SK-N-SH (cell line): Measurements from ENCODE around the gene DBNL.

ENCODE experiments used
- CTCF ChIP-seq: fragments of 200-600 bp; sonication (generic); IDR thresholded peaks from 2 replicates; pipeline ENCODE4 v1.6.1; 2017; ENCODE audit warnings: antibody characterized with exemption, mild to moderate bottlenecking, moderate library complexity
- EP300 ChIP-seq, 2 experiments: IDR thresholded peaks; 2 replicates each; pipeline versions ENCODE4 v1.4.0 to v1.6.1; 2012; ENCODE audit warnings: borderline replicate concordance in 1 of 2, low read depth in 1 of 2, low read length in 1 of 2
- FOXJ3 ChIP-seq: sonication (generic); formaldehyde crosslinking; IDR thresholded peaks from 2 replicates; pipeline ENCODE4 v1.5.1; 2020; ENCODE audit warnings: mild to moderate bottlenecking, missing genetic modification reagents
- MEF2A ChIP-seq: IDR thresholded peaks from 2 replicates; pipeline ENCODE4 v1.4.0; 2012; ENCODE audit warnings: low read depth, borderline replicate concordance
- RFX5 ChIP-seq: IDR thresholded peaks from 2 replicates; pipeline ENCODE4 v1.6.1; 2012; ENCODE audit warnings: mild to moderate bottlenecking, improper control_type of control experiment, low read length
- TF ChIP-seq, protein P1 (sequence below): IDR thresholded peaks from 2 replicates; pipeline ENCODE4 v1.4.0; 2012; ENCODE audit warnings: low read depth, borderline replicate concordance

DNA sequence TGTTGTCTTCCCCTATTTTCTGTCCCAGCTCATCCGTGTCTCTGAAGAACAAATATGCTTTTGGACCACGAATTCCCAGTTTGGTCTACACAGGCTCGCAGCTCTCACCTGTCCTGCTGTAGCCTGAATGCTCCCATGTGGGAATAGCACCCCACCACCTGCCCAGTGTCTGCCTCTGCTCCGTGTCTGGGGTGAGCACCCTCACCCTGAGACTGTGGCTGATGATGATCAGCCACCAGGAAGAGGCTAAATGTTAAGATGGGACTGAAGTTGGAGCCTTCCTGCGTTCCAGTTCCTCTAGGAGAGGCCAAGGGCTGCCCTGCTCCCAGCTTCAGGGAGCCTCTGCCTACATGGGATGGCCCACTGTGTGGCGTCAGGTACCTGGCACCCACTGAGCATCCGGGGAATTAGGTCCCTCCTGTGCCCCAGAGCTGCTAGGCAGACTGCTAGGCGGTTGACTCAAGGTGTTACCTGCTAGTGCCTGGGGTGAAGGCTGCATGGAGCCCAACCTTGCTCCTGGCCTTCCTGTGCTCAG is 17.2 kb downstream of the DBNL start:
- TF ChIP-seq EP300 (IDR thresholded peaks at IDR 0.05; ENCODE audit: borderline replicate concordance in 1 of 2, low read depth in 1 of 2, low read length in 1 of 2) (no peak), MEF2A (no peak), CTCF (no peak), FOXJ3 (CRISPR knock-in tag) (no peak), RFX5 (no peak)
- TF ChIP-seq, protein P1, sequence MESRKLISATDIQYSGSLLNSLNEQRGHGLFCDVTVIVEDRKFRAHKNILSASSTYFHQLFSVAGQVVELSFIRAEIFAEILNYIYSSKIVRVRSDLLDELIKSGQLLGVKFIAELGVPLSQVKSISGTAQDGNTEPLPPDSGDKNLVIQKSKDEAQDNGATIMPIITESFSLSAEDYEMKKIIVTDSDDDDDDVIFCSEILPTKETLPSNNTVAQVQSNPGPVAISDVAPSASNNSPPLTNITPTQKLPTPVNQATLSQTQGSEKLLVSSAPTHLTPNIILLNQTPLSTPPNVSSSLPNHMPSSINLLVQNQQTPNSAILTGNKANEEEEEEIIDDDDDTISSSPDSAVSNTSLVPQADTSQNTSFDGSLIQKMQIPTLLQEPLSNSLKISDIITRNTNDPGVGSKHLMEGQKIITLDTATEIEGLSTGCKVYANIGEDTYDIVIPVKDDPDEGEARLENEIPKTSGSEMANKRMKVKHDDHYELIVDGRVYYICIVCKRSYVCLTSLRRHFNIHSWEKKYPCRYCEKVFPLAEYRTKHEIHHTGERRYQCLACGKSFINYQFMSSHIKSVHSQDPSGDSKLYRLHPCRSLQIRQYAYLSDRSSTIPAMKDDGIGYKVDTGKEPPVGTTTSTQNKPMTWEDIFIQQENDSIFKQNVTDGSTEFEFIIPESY = no peak
